Psoas muscle (tissue), 8 donors: ENCODE measurements around the gene IL1RAPL1. TPM values are rescaled to one million over a fixed set of nuclear protein-coding genes. Genes with fewer than 3 reads are reported as not detected.

Experiments used
- ATAC-seq, 4 donors: fragments of 200-7000 bp; cut with Tn5 transposase; one replicate each; pipeline ENCODE4 v1.9.1; 2020; ENCODE audit warnings: moderate library complexity in 3 of 4, mild to moderate bottlenecking in 2 of 4
- DNase-seq, 2 donors: peaks; one replicate each; pipeline ENCODE4 v3.0.0-alpha.2; 2020
- H3K27ac ChIP-seq: fragments of 200-600 bp; one replicate; pipeline ENCODE4 v1.8.0; 2022
- H3K27me3 ChIP-seq, 3 donors: fragments of 200-600 bp in 1 of 3; one replicate each; pipeline versions ENCODE4 v1.6.1 to v1.8.0; 2013 to 2022; ENCODE audit warnings: low read length in 2 of 3, mild to moderate bottlenecking in 2 of 3, moderate library complexity in 1 of 3; ENCODE audit not compliant: insufficient read depth in 3 of 3
- H3K36me3 ChIP-seq, 2 donors: fragments of 200-600 bp in 1 of 2; one replicate each; pipeline versions ENCODE4 v1.6.1 to v1.8.0; 2013 to 2022; ENCODE audit warnings: low read depth in 1 of 2, mild to moderate bottlenecking in 1 of 2, moderate library complexity in 1 of 2; ENCODE audit not compliant: insufficient read depth in 1 of 2
- H3K4me1 ChIP-seq: fragments of 200-600 bp; one replicate; pipeline ENCODE4 v1.8.0; 2022
- H3K4me3 ChIP-seq: fragments of 200-600 bp; one replicate; pipeline ENCODE4 v1.8.0; 2022; ENCODE audit warnings: mild to moderate bottlenecking
- H3K9me3 ChIP-seq: fragments of 200-600 bp; one replicate; pipeline ENCODE4 v1.8.0; 2022
- CTCF ChIP-seq: fragments of 200-600 bp; IDR thresholded peaks from one replicate; pipeline ENCODE4 v1.8.0; 2022; ENCODE audit warnings: antibody characterized with exemption
- WGBS, 3 donors: extraction: QIAGEN DNeasy Blood & Tissue Kit; methylation state at CpG; one replicate each; pipeline versions ENCODE4 v1.1.6 to v1.1.7; 2013; 5-methylcytosine and 5-hydroxymethylcytosine counted together
- intact Hi-C, 2 donors: fragments of 100-400 bp; cut with DNase I; formaldehyde crosslinking; loops; one replicate each; pipeline versions ENCODE4 v1.11.0 to v1.14.2; 2022
- polyA plus RNA-seq, 3 donors: library from polyadenylated mRNA; stranded (reverse); fragments of 200-250 nt; gene quantifications; one replicate each; pipeline ENCODE4 v1.2.3, GENCODE V29; 2013
- total RNA-seq, 4 donors: library from RNA; stranded (reverse); fragmentation: NEBNext Ultra II Directional in 2 of 4; extraction: Animal tissue kit (Norgen Biotek cat#: 25700) in 2 of 4; gene quantifications; one replicate each; pipeline versions ENCODE4 v1.2.1 to v1.2.4, GENCODE V29; 2021 to 2023
- donor health status: healthy with polysubstance abuse.
- donor health status: DM: no; HTN: no; CAD: no; lungs with moderate emphysema.
- donor health status: Bipolar disorder and iron deficiency.
- donor health status: healthy.
- donor health status: DM: yes; HTN: yes; CAD: no.
- donor health status: DM: no; HTN: no; CAD: no.
- donor health status: DM: no; HTN: no; CAD: no.
- donor health status: DM: yes; HTN: yes; CAD: no.

Gene IL1RAPL1
- total and polyA plus RNA-seq, 7 donors, result 0.04 to 0.50 (median 0.19) TPM; not detected in 1

GRCh38 chrX:29852767-29853166 is 1265.5 kb downstream of the IL1RAPL1 start:
- no peaks in the 10 kb centered on the region for H3K9me3 ChIP-seq
- H3K27me3 ChIP-seq, result no peaks in the 10 kb centered on the region
- no peak overlapping the region for H3K4me3 ChIP-seq
- intact Hi-C loops, result no loop called here
- H3K4me1 ChIP-seq, result no peaks in the 10 kb centered on the region
- no peak for DNase-seq
- H3K36me3 ChIP-seq, result no peaks in the 10 kb centered on the region
- no peak for ATAC-seq
- no peak for TF ChIP-seq CTCF
- no peak overlapping the region for H3K27ac ChIP-seq

- H3K4me1 ChIP-seq, result no peaks in the 10 kb centered on the region
- H3K27me3 ChIP-seq, result peaks cover 0 to 5% (median 0%) of the 10 kb centered on the region in 3 donors
- H3K36me3 ChIP-seq, result no peaks in the 10 kb centered on the region
- no peak overlapping the region for H3K27ac ChIP-seq
- DNase-seq (no peak), ATAC-seq (no peak)
- H3K9me3 ChIP-seq, result no peaks in the 10 kb centered on the region
- no peak for TF ChIP-seq CTCF
- H3K4me3 ChIP-seq, result no peak overlapping the region
- intact Hi-C loops, result no loop called here
Observed at GRCh38 chrX:29858714-29859113, 1271.5 kb downstream of the IL1RAPL1 start.

- no peak for TF ChIP-seq CTCF
- H3K9me3 ChIP-seq, result no peaks in the 10 kb centered on the region
- intact Hi-C loops, result no loop called here
- no peaks in the 10 kb centered on the region for H3K4me1 ChIP-seq
- no peak overlapping the region for H3K27ac ChIP-seq
- no peaks in the 10 kb centered on the region for H3K36me3 ChIP-seq
- DNase-seq (no peak), ATAC-seq (no peak)
- H3K4me3 ChIP-seq, result no peak overlapping the region
- peaks cover 0 to 5% (median 0%) of the 10 kb centered on the region in 3 donors for H3K27me3 ChIP-seq
- WGBS, 3 donors, result 62 to 80% (median 75%) methylated on average over 7 of the region's 7 CpGs
Observed at GRCh38 chrX:29862126-29862677, 1275.0 kb downstream of the IL1RAPL1 start.

GRCh38 chrX:29867971-29868370 is 1280.7 kb downstream of the IL1RAPL1 start:
- TF ChIP-seq CTCF, result no peak
- Histone ChIP-seq H3K27me3 (no peaks in the 10 kb centered on the region), H3K27ac (no peak overlapping the region), H3K9me3 (peaks cover 2% of the 10 kb centered on the region), H3K4me3 (no peak overlapping the region), H3K4me1 (no peaks in the 10 kb centered on the region), H3K36me3 (no peaks in the 10 kb centered on the region)
- DNase-seq (no peak), ATAC-seq (no peak)
- intact Hi-C loops, result no loop called here
- 17 to 41% (median 30%) methylated on average over 4 of the region's 4 CpGs for WGBS, 3 donors

- no peaks in the 10 kb centered on the region for H3K4me1 ChIP-seq
- no peak for TF ChIP-seq CTCF
- peaks cover 2% of the 10 kb centered on the region for H3K9me3 ChIP-seq
- 100% methylated on average over 1 of the region's 1 CpG for WGBS, 3 donors
- H3K27me3 ChIP-seq, result no peaks in the 10 kb centered on the region
- H3K4me3 ChIP-seq, result no peak overlapping the region
- no peaks in the 10 kb centered on the region for H3K36me3 ChIP-seq
- intact Hi-C loops, result no loop called here
- ATAC-seq, result no peak
- H3K27ac ChIP-seq, result no peak overlapping the region
- DNase-seq, result no peak
Observed at GRCh38 chrX:29869837-29870236, 1282.6 kb downstream of the IL1RAPL1 start.
